ENCODE results near the gene CLMN.

DNA sequence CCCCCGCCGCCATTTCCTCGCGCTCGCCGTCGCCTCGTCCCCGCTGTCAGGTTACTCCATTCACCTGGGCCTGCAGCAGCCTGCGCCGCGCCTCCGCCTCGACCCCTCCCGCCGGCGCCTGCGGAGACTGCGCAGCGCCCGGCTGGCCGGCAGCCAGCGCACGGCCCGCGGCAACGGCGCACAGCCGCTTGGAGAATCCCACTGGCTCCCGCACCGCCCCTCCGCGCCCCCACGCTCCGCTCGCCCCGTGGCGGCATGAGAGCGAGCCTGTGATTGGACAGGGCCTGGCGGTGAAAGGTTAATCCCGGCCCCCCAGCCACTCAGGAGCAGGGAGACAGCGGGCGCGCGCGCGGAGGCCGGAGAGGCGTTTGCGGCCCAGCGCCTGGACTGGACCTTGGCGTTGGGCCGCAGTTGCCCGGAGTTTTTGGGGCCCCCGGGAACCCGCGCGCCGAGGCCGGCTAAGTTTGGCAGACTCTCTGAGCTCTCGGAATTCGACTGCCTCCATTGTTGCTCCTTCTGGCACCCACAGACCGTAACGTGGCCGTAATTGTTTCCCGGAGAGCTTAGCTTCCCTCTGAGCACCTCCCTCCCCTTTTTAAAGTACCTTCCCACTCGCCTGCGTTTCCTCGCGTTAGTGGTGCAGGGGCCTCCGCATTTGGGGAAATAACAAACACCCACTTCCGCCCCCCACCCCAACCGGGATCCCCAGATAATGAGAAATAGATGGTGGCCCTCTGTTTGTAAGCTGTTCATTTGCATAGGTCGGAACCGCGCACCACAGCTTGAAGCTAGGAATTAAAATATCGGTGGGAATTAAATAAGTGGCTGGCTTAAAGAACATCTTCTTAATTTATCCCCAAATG lies 162.2 kb downstream of the CLMN start, which contains the start of gene DICER1:
- TF ChIP-seq, protein P1, sequence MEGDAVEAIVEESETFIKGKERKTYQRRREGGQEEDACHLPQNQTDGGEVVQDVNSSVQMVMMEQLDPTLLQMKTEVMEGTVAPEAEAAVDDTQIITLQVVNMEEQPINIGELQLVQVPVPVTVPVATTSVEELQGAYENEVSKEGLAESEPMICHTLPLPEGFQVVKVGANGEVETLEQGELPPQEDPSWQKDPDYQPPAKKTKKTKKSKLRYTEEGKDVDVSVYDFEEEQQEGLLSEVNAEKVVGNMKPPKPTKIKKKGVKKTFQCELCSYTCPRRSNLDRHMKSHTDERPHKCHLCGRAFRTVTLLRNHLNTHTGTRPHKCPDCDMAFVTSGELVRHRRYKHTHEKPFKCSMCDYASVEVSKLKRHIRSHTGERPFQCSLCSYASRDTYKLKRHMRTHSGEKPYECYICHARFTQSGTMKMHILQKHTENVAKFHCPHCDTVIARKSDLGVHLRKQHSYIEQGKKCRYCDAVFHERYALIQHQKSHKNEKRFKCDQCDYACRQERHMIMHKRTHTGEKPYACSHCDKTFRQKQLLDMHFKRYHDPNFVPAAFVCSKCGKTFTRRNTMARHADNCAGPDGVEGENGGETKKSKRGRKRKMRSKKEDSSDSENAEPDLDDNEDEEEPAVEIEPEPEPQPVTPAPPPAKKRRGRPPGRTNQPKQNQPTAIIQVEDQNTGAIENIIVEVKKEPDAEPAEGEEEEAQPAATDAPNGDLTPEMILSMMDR (IDR thresholded peaks at IDR 0.05; ENCODE audit: insufficient read depth, low read length): no peak
- TF ChIP-seq, protein P2, sequence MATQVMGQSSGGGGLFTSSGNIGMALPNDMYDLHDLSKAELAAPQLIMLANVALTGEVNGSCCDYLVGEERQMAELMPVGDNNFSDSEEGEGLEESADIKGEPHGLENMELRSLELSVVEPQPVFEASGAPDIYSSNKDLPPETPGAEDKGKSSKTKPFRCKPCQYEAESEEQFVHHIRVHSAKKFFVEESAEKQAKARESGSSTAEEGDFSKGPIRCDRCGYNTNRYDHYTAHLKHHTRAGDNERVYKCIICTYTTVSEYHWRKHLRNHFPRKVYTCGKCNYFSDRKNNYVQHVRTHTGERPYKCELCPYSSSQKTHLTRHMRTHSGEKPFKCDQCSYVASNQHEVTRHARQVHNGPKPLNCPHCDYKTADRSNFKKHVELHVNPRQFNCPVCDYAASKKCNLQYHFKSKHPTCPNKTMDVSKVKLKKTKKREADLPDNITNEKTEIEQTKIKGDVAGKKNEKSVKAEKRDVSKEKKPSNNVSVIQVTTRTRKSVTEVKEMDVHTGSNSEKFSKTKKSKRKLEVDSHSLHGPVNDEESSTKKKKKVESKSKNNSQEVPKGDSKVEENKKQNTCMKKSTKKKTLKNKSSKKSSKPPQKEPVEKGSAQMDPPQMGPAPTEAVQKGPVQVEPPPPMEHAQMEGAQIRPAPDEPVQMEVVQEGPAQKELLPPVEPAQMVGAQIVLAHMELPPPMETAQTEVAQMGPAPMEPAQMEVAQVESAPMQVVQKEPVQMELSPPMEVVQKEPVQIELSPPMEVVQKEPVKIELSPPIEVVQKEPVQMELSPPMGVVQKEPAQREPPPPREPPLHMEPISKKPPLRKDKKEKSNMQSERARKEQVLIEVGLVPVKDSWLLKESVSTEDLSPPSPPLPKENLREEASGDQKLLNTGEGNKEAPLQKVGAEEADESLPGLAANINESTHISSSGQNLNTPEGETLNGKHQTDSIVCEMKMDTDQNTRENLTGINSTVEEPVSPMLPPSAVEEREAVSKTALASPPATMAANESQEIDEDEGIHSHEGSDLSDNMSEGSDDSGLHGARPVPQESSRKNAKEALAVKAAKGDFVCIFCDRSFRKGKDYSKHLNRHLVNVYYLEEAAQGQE (IDR thresholded peaks at IDR 0.05; ENCODE audit: insufficient replicate concordance, low read depth): peak; percentile 33
- TF ChIP-seq POLR2AphosphoS5 (IDR thresholded peaks at IDR 0.05; ENCODE audit: low read depth) (no peak; the same call in 1 of the 2 replicates), SPI1 (IDR thresholded peaks at IDR 0.05; ENCODE audit: borderline replicate concordance, low read depth) (peak; percentile 58; the same call in 1 of the 2 replicates), GABPA (IDR thresholded peaks at IDR 0.05; ENCODE audit: low read depth) (no peak)
